ENCODE data around the gene TAF10.

The TAF10 gene

DNA sequence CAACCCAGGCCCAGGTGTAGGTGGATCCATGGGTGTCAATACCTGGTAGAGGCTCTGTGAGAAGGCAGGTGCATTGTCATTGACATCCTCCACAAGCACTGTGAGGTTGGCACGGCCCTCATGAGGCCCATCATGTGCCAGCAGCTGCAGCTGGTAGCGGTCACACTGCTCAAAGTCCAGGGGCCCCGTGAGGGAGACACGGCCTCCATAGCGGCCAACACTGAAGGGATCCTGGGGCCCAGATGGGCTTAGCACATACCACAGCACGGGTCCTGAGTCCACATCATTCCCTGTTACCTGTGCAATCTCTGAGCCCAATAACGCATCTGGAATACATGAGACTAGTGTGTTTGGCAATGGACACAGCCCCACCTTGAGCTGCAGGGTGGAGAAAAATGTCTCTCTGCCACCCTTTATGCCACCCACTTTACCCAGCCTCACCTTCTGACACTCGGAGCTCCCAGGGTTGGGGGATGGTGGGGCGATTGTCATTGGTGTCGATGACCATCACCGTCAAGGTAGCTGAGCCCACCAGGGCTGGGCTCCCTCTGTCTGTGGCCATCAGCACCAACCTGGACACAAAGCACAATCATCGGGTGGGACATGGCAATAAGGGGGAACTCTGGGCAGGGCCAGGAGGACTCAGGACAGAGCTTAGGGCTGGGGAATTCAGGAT lies 13.3 kb upstream of the TAF10 start:
- no peak for DNase-seq (ENCODE audit: low read depth in 2 of 2)

DNA sequence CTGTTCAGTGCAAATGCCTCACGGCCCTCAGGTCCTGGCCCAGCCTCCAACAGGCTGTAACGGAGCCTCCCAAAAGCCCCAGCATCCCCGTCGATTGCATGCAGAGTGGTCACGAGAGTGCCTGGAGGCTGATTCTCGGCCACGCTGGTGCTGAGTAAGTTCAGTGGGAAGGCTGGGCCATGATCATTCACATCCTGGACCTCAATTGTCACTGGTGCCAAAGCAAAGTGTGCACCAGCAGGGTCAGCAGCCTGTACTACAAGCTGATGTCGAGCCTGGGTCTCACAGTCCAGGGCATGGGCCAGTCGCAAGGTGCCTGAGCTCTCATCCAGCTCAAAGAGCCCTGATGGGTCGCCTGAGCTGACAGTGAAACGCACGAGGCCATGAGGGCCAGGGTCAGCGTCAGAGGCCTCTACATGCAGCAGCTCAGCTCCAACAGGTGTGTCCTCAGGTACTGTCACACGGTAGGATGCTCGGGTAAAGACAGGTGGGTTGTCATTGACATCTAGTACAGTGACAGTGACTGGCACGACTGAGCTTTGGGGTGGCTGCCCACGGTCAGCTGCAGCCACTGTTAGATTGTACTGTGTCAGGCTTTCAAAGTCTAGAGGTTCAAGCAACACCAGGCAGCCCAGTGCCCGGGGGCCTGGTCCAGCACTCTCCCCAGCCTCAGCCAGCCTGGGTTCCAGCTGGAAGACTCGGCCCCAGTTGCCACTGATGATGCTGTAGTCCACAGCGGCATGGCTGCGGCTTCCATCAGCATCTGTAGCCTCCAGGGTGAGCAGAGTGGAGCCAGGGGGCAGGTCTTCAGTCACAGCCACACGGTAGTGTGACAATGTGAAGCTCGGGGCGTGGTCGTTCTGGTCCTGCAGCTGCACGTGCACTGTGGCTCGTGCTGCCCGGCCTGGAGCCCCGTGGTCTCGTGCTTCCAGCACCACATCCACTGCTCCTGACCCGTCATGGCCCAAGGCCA lies 11.7 kb upstream of the TAF10 start:
- no peak for DNase-seq (ENCODE audit: low read depth in 2 of 2)

GRCh38 chr11:6622261-6623171 lies 10.5 kb upstream of the TAF10 start:
- DNase-seq (ENCODE audit: low read depth in 2 of 2) = no peak

DNA sequence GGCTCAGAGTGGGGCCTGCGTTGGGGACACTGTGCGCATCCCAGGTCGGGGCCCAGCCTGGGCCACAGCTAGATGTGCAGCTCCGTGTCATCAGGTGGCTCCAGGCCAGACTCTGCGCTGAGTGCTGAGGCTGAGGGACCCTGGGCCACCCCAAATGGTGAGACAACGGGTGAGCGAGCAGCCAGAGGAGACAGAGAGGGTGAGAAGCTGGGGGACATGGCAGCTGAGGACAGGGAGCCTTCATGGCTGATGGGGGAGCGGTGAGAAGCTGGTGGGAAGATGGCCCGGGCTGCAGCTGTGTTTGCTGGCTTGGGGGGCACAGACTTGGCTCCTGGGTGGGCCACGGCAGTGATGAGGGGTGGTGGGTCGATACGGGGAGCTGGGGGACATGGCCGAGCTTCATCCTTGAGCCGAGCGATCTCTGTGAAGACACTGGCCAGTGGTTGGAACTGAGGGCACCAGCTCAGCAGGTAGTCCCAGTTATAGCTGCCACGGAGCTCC lies 9.7 kb upstream of the TAF10 start:
- DNase-seq (ENCODE audit: low read depth in 2 of 2) = no peak

- DNase-seq (ENCODE audit: low read depth in 2 of 2) = no peak
Observed at GRCh38 chr11:6620636-6621035, 8.6 kb upstream of the TAF10 start.

DNA sequence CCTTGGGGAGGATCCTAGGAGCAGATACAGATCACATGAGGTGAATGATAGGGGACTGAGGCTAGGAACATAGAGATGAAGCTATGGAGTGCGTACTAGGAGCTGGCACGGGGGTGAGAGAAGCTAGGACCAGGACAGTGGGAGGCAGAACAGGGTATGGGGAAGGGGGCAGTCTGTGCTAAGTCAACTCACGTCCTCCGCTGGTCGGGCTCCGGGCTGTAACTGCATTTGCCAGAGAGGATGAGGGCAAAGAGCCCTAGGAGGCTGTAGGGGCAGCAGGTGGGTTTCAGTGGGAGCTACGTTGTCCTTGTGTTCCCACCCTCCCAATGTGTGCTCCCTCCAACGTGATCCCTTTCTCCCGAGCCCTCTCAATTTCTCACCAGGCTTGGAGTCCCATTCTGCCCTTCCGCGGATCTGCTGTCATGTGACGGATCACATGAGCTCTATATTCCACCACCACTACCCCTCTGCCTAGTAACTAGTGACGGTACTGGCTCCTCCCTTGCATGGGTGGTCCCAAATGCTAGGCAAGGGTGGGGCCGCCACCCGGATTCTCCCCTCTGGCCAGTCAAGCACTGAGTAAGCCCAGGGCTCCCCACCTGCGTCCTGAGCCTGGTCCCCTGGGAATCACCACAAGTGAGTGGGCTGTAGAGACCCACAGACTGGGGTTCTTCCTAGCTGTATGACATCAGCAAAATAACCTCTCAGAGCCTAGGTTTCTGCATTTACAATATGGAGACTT lies 7.2 kb upstream of the TAF10 start, which contains the start of gene TPP1:
TSS of gene TPP1 (minus strand) at position 419 of the 742 bp plus-strand sequence. CDS start at position 397, 22 bp downstream.
- peak; percentile 81 to 83 for DNase-seq (ENCODE audit: low read depth in 2 of 2)

GRCh38 chr11:6618117-6619003 lies 6.3 kb upstream of the TAF10 start:
- peak; percentile 45 to 46 for DNase-seq (ENCODE audit: low read depth in 2 of 2)

- no peak for DNase-seq (ENCODE audit: low read depth in 2 of 2)
Observed at GRCh38 chr11:6617315-6617781, 5.3 kb upstream of the TAF10 start.

GRCh38 chr11:6616596-6617250 lies 4.7 kb upstream of the TAF10 start:
- no peak for DNase-seq (ENCODE audit: low read depth in 2 of 2)

DNA sequence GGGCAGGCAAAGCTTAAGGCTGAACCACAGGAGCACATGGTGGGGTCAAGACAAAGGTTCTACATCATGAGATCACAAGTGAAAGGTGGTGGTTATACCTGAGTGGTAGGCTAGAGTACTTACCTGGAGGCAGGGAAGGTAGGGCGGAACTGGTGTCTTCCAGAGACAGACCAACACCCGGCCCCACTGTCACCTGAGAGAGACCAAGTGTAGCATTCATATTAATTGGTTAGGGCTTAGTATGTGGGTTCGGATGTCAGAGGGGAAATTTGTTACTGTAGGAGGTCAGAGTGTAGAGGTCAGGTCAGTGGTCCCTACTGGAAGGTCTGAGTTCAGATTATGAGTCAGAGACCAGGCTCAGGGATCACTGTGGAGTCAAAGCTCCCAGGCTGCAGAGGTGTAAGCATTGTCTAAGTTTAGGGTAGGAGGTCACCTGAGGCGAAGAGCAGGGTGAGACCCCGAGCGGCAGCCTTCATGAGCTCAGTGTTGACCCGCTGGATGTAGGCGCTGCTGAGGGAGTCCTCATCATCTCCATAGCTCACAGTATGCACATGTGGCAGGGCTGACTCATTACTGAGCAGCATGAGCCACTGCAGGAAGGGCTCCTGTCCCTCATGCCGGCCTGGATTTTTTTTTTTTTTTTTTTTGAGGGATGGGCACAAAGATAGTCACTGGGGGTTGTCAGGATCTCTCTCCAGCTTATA lies 4.0 kb upstream of the TAF10 start:
- no peak for DNase-seq (ENCODE audit: low read depth in 2 of 2)

GRCh38 chr11:6615046-6615445 lies 3.0 kb upstream of the TAF10 start:
- DNase-seq (ENCODE audit: low read depth in 2 of 2) = no peak

DNA sequence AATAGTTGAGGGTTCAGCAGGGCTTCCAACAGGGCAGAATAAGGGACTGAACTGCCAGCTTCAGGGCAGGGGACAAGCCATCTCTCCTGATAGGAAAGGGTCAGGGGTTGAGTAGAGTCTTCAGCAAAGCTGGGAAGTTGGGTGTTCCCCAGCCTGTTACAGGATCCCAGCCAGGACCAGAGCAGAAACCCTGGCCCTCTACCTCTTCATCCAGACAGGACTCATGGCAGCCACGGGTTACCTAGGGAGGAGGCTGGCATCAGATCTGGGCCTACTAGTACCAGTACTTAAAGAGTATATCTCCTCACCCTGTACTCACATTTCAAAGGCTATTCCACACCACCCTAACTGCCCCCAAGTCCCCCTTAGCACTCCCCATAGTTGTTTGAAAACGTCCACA lies 2.4 kb upstream of the TAF10 start:
- no peak for DNase-seq (ENCODE audit: low read depth in 2 of 2)

DNA sequence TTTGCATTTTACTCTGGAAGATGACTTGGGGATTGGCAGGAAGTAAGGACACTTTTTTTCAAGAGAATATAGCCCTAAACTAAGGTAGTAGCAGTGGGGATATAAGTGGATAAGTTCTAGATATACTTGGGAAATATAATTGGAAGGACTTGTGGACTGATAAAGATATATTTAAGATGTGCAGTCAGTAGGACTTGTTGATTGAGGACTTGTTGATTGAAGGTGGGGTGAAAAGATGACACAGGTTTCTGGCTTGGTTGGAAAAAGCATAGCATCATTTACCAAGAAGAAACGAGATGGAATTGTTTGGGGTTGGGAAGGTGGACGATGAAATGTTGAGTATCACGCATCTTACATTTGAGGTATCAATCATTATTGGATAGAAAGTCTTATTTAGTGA lies 1.5 kb upstream of the TAF10 start:
- no peak for DNase-seq (ENCODE audit: low read depth in 2 of 2)

GRCh38 chr11:6611963-6612212 lies 128 bp downstream of the TAF10 start:
- DNase-seq (ENCODE audit: low read depth in 2 of 2) = no peak

- peak in 1 of 2 donors; percentile 12 for DNase-seq (ENCODE audit: low read depth in 2 of 2)
Observed at GRCh38 chr11:6611092-6611962, 689 bp downstream of the TAF10 start.

- no peak for DNase-seq (ENCODE audit: low read depth in 2 of 2)
Observed at GRCh38 chr11:6610591-6610990, 1.4 kb downstream of the TAF10 start.

DNA sequence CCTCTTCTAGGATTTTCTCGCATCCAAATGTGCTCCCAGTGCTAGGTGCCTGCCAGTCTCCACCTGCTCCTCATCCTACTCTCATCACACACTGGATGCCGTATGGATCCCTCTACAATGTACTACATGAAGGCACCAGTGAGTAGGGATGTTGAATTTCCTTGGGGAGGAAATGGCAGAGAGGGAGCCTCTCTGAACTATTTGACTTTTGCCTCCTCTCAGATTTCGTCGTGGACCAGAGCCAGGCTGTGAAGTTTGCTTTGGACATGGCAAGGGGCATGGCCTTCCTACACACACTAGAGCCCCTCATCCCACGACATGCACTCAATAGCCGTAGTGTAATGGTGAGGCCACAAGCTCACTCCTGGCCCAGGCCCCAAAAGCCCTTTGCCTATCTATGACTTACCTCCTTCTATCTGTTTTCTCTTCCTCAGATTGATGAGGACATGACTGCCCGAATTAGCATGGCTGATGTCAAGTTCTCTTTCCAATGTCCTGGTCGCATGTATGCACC lies 2.5 kb downstream of the TAF10 start:
- no peak for DNase-seq (ENCODE audit: low read depth in 2 of 2)

All from stimulated activated CD8-positive, alpha-beta memory T cell treated with anti-CD3 and anti-CD28 coated beads, Interleukin-15, amount 100 ng/mL, for 48 hours (primary cell).